ENCODE measurements around the gene NEXN.

Gene NEXN

DNA sequence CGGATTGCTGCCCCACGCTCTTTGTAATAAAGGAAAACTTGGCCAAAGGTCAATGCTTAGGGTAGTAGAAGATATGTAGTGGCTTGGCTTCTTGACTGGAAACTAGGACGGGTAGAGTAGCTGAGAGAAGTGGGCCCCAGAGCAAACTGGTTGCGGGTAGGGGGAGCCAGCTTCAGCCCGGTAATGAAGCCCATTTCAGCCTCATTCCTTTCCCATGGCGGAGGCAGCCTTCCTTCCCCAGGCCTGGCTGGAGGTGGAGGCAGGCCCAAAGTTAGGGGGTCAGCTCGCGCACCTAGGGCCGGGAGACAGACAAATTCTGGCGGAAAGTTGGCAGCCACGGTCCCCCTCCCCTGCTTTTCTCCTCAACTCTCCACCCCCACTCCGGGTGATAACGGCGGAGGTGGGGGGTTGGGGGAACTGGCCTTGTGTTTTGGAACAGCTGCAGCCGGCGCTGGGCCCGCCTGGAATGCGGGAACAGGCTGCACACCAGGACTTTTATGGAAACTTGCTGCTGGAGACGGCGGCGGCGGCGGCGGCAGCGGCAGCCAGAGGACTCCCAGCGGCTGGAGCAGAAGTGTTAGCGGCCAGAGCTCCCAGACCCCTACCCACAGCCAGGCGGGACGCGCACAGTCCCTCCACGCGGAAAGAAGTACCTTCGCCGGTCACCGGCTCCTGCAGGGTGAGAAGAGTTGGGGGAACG is at the start of gene NEXN:
TSS of gene NEXN (plus strand) at position 544 of the 700 bp plus-strand sequence. CDS start 27,483 bp downstream, outside the sequence.
- DNase-seq = no peak

DNA sequence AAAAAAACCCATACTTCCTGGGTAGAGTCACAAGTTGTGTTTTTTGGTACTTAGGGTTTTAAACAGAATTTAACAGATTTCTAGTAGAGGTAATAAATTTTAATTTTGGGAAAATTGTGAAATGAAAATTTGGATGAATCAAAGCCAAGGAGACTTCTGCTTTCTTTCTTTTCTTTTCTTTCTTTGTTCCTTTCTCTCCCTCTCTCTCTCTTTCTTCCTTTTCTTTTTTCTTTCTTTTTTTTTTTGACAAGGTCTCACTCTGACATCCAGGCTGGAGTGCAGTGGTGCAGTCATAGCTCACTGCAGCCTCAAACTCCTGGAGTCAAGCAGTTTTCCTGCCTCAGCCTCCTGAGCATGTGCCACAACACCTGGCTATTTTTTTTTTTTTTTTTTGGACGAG is 46.9 kb upstream of the NEXN start:
- DNase-seq = no peak

DNA sequence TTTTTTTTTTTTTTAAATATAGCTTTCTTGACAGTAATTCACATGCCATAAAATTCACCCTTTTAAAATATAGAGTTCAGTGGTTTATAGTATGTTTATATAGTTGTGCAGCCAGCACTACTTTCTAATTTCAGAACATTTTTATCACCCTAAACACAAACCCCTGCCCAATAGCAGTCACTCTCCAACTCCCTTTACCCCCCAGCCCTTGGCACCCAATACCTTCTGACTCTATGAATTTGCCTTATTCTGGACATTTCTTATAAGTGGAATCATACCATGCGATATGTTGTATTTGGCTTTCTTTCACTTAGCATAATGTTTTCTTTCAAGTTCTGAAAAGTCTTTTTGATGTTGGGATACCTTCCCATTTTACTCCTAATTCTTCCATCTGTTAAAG is 42.5 kb upstream of the NEXN start:
- no peak for DNase-seq

DNA sequence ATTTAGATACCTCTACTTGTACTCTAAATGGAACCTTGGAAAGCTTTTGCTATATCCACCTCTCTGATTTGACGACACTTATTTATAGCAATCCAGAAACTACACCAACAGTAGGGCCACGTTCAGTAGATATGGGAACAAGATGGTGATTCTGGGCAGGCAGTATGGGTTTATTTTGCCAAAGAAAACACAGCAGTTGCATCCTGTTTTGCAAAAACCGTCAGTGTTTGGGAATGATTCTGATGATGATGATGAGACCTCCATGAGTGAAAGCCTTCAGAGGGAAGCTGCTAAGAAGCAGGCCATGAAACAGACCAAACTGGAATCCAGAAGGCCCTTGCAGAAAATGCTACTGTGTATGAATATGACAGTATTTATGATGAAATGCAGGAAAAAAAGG is 41.5 kb upstream of the NEXN start:
- DNase-seq = no peak

DNA sequence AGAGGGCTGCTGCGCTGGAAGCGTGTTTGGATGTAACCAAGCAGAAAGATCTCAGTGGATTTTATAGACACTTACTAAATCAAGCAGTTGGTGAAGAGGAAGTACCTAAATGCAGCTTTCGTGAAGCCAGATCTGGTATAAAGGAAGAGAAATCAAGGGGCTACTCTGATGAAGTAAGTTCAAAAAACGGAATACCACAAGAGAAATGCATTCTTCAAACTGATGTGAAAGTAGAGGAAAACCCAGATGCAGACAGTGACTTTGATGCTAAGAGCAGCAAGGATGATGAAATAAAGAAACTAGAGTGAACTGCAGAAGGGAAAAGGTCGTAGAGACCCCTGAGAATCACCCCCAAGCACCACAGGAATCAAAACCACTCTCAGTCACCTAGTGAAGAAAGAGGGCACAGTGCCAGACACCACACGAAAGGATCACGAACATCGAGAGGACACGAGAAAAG is 40.8 kb upstream of the NEXN start:
- DNase-seq = no peak

DNA sequence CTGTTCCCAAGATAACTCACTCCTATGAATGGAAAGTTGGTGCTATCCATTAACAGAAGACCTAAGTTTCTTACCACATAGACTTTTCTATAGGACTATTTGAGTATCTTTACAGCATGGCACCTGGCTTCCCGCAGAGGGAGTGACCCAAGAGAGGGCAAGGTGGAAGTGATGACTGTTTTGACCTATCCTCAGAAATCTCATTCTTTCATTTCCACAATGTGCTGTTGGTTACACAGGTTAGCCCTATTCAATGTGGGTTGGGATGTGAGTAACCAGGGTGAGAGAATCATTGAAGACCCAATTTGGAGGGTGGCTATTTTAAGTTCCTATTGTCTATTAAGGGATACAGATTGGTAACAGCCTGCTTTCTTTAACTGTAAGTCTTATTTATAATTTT is 38.3 kb upstream of the NEXN start:
- no peak for DNase-seq

DNA sequence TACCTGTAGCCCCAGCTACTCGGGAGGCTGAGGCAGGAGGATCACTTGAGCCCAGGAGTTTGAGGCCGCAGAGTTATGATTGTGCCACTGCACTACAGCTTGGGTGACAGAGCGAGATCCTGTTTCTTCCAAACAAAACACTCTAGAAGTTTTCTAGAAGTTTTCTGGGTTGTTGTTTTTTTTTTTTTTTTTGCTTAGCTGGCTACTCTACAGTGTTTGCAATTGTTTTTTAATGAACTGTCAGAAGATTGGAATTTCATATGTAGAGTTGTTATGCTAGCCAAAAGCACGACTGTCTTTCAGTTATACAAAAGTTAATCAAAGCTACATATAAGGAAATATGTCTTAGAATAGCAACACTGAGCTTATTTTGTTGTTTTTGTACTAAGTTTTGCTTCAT is 30.9 kb upstream of the NEXN start:
- no peak for DNase-seq

DNA sequence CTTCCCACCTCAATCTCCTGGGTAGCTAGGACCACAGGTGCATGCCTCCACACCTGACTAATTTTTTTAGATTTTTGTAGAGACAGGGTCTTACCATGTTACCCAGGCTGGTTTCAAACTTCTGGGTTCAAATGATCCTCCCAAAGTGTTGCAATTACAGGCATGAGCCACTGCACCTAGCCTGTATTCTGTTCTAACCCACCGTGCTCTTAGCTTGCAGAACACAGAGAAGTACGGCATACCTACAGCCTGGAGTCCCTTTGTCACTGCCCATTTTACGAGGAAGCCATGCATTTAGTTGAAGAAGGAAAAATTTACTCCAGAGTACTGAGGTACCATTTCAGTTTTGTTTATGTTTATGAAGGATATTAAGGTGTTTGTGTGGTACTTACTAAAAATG is 29.7 kb upstream of the NEXN start:
- DNase-seq = no peak

DNA sequence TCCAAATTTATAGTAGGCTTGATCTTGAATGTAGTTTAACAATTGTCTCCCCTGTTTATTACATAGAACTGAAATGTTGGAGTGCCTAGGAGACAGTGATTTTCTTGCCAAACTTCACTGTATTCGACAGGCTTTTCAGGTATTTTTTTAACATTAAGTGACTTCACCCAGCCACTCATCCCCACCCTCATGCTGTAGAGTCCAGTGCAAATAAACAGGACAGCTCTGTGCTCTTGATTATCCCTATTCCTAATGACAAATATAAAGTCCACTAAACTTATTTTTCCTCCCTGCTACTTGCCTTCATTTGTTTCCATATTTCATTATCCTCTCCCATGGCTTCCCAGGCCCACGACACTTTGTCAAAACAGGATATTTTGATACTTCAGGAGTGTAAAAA is 29.2 kb upstream of the NEXN start:
- DNase-seq = no peak

DNA sequence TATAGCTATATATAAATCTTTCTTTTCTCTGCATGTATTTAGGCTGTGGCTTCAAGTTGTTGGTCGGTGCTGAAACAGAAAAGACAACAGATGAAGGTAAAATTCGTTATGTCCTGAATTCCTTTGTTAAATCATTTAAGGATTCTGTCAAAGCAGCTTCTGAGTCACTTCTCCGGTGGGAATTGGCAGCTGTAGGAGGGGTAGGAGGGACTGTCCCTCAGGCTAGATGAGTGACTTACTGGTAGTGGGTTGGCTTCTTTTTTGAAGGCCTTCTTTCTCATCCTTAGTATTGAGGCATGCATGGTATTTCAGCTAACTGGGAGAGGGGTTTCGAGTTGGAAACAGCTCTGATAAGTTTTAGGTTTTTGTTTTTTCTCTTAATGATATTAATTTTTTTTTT is 22.1 kb upstream of the NEXN start:
- DNase-seq = no peak

DNA sequence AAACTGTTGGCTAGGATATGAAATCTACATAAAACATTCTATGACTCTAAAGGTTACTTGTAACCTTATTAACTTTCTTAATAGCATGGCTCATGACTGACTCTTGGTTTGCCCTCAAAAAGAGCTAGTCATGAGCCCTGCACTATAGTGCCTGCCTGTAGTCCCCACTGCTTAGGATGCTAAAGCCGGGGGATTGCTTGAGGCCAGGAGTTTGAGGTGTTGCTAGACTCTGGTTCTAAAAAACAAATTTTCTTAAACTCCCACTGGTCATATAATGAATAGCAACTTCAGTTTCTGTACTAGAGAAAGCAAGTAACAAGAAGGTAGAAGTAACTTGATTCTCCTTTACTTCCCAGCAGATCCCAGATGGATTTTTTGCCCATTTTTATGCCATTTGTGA is 15.8 kb upstream of the NEXN start:
- no peak for DNase-seq

DNA sequence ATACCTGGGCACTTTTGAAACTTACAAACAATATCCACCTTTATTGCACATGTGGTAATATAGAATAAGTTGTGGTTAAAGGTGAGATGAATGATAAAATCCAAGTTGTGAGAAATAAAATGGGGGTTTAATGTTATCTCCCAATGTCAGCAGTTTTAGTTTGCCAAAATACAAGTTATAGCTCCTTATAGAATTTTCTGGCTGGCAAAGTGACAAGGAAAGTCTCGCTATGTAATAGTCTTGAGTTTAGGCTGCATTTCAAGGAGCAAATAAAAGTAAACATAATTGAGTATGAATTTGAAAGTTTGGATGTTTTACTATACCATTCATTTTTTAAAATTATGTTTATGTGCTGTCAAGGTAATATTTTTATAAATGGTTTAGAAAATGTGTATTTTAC is 15.0 kb upstream of the NEXN start:
- DNase-seq = no peak

DNA sequence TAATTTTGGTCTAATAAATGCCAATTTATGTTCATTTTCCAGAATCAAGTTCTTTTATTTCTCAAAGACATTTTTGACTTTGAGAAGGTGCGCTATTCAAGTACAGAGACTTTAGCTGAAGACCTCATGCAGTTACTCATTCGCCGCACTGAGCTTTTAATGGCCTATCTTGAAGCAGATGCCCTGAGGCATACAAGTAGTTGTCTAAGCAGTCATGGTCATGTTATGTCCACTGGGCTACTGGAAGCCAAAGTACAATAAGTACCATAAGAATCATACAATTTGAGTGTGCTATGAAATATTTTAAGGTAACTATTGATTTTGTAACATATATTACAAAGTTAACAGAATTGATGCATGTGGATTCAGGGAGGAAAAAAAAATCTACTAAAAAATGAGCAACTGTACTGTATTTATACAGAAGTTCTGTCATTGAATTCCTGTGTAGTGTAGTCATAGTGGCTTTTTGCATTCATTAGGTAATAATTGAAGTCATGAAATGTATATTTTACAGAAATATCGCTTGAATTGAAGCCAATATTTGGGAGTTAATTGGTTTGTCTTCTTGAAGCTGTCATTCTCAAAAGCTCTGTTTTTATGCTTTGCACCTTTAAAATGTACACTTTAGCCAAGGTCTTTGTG is 13.5 kb upstream of the NEXN start:
- no peak for DNase-seq

DNA sequence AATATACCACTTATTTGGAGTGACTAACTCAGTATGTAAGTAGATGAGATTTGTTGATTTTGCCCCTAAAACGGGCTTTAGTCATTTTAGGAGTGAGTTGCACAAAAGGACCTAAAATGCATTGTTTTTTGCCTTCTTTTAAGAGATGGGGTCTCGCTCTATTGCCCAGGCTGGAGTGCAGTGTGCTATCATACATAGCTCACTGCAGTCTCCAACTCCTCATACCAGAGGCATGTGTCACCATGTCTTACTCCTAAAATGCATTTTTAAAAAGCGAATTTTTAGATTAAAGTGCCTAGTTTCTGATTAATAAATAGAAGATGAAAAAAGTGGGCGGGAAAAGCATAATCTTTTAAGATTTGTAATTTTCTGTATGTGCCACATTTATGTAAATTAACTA is 11.5 kb upstream of the NEXN start:
- no peak for DNase-seq

DNA sequence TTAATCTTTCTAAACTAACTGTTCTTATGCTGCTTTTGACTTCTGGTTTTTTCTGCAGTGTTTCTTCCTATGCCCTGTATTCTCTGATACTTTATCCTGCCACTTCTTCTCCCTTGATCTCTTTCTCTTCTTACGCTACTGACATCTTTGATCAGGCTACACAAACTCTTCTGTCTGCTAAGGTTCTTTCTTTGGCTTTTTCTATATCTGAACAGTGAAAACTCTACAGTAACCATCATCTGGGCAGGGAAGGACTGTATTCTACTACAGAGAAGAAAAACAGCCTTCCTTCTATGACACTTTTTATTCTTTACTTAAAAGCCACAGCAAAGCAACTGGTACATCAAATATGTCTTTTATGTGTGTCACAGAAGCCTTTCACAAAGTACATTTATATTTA is 7.4 kb upstream of the NEXN start:
- DNase-seq = no peak

DNA sequence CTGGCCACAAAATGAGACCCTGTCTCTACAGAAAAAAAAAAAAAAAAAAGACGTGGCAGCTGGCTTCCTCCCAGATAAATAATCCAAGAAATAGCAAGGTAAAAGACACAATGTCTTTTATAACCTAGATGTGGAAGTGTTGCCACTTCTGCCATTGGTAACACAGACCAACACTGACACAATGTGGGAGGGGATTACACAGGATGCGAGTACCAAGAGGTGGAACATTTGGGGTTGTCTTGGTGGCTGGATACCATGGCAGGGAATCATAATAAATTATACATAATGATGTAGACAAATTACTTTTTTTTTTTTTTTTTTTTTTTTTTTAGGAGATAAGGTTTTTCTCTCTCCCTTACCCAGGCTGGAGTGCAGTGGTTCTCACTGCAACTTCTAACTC is 6.0 kb upstream of the NEXN start:
- no peak for DNase-seq

DNA sequence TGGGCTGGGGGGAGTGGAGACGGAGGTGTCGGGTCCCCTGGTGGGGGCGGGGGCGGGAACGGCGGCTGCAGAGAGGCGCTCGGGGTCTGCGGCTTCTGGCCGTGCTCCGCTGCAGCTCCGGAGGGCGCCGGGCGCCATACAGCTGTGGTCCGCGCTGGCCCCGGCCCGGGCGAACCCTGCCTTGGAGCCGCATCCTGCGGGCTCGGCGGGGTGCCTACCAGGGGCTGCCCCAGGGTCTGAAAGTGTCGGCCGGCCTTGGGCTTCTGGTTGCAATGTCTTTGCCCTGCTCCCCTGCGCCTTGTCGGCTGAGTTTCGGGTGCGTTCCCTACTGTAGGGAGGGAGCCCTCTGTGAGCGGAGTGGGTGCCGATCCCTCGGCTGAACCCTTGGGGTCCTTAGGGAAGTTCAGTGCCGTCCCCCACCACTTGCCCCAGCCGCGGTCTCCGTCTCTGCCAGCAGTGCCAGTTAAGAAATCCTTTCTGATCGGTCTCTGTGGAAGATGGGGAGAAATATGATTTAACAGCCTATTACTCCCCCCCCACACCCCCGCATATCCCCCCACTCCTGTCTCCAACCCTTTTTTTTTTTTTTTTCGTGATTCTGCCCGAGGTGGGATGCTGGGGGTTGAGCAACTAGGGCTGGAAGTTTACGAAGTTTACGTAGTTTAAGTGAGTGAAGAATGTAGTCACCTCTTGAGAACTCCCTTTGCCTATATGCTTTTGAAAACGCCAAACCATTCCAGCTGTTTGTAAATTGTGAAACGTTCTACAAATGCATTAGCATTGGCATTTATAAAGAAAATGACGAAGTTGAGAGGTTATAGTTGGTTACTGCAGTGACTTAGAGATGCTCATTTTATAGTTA is 588 bp downstream of the NEXN start:
- peak in 1 of 4 experiments; percentile 7 for DNase-seq

DNA sequence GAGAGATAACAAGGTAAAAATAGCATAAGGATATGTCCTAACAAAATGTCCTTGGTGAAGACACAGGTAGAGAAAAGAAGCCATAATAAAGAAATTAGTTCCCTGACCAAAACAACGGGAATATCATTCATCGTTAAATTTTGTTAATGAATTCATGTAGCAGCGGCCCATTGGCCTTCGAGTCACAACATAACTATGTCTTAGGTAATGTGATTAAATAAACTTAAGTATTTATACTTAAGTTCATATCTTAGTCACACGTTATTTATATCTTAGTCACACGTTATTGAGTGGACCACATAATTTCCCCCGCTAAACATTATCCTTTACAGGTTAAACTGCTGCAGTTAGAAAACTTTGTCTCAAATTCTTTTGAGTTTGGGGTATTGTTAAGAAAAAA is 1.2 kb downstream of the NEXN start:
- DNase-seq = no peak

DNA sequence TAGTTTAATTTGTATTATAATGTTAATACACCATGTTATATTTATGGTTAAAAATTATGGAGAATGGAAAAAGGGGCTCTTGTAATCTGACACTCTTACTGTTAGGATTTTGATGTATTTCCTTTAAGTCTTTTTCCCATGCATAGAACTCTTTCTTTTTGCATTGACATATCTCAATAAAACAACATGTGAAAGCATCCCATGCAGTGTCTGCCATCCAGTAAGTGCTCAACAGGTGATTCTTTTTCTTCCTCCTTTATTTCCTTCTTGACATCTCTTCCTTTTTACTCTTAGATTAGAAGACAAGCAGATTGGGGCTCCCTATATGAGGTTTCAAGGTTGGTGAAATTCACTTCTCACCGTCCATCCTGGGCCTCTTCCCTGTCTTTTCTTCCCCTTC is 2.8 kb downstream of the NEXN start:
- no peak for DNase-seq

DNA sequence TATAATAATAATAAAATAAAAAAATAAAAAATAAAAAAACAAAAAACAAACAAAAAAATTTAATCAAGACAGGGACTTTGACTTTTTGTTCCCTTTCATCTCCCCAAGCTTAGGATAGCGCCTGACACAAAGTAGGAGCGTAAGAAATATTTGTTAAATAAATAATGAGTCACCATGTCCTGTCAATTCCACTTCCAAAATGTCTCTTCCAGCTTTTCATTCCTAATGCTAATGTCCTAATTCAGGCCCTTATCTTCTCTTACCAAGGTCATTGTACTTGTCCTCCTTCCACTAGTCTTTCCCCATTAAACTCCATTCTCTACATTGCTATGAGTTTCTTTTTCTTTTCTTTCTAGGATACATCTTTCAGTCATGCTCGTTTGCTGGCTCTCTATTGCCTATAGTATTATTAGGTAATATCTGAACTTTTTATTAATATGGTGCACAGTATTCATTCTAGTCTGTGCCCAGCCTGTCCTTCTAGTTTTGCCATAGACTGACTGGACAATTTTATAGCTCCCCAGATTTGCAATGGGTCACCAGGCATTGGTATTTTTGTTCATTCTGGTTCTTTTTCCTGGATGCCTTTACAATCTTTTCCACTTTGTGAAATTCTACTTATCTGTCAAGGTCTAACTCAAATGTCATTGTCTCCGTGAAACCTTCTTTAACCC is 11.4 kb downstream of the NEXN start:
- no peak for DNase-seq

DNA sequence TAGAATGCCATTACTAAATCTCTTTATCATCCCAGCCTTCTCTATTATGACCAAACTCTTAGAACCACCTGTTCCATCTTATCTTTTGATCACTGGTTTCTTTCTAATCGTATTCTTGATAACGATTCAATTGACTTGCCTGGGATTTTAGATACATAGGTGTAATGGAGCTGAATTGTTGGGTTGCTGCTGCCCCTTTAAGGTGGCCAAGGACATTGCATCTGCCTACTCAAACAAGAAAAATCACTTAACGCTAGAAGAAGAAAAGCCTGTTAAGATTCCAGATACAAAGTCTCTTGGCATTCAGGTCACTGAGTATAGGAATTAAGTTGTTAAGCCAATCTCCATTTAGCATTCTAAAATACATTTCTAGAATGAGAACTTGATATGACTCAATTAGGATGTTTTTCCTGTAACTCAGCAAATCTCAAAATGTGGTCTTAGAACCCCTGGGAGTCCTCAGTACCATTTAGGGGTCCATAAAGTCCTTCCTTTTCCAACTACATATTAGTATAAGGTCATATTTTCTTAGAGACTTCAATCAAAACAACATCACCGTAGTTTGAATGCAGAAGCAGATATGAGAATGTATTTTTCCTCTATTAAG is 12.4 kb downstream of the NEXN start:
- no peak for DNase-seq

DNA sequence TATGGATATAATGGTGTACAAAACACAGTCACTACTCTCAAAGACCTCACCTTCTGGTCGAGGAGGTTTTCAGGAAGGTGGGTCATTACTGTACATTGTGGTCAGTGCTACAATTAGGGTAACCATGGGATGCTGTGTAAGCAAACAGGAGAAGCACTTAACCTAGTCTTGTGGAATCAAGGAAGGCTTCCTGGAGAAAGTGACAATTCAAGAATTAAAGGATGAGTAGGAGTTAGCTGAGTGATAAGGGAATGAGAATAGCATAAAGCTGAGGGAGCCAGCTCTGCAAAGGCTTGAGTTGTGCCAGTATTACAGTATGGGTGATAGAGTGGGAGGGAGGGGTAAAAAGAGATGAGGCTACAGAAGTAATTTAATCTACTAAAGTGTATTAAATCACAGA is 17.2 kb downstream of the NEXN start:
- no peak for DNase-seq

DNA sequence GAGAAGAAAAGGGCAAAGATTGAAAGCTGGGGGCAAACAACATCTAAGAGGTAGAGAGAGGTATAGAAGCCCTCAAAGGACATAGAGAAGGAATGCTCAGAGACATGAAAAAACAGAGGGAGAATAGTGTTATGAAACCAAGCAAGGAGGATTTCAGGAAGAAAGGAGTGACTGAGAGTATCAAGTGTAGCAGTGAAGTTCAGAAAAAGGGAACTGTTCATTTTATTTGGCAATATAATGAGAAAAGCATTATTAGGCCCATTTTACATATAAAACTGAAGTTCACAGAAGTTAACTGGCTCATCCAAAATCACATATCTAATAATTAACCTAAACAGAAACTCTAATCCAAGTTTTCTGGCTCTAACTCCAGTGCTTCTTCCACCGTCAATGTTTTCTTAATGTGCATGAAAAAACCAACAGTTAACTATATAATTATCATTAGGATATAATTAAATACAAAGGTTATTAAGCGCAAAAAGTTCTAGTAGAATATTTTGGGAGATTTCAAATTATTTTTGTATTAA is 17.7 kb downstream of the NEXN start:
- DNase-seq = no peak

Data from activated naive CD4-positive, alpha-beta T cell (primary cell).